ENCODE data around the gene FNDC4.
"Not testable (repeated sequence)": the region's sequence is repeated elsewhere in the genome, so short reads cannot be mapped to it uniquely, and the experiment has no call there.

Gene FNDC4, protein sequence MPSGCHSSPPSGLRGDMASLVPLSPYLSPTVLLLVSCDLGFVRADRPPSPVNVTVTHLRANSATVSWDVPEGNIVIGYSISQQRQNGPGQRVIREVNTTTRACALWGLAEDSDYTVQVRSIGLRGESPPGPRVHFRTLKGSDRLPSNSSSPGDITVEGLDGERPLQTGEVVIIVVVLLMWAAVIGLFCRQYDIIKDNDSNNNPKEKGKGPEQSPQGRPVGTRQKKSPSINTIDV

DNA sequence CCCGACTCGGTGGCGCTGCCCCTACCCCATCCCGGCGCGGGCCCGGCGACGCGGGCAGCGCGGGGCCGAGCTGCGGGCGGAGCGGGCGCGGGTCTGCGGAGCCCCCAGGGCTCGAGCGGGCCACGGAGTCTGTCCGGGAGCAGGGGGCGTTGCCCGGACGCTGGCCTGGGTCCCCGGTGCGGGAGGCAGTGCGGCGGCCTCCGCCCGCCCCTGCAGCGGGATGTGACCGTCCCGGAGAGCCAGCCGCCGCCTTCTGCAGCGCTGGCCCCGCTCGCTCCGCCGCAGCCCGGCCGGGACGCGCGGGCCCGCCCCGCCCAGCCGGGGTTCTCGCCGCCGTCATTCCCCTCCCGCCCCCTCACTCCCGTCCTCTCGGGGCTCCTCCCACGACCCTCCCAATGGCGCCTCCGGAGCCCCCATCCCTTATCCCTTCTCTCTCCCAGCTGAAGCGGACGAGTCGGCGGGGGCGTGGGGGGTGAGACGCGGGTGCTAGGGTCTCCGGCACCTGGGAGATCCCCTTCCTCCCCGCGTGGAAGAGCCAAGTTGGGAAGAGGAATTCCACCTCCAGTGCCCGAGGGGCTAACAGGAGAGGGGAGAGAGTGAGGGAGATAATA, at the start of gene FNDC4:
Gene FNDC4, minus strand, starts transcription at position 257 of the 611 bp plus-strand sequence. CDS start 521 bp downstream, outside the sequence.
- DNase-seq: no peak

DNA sequence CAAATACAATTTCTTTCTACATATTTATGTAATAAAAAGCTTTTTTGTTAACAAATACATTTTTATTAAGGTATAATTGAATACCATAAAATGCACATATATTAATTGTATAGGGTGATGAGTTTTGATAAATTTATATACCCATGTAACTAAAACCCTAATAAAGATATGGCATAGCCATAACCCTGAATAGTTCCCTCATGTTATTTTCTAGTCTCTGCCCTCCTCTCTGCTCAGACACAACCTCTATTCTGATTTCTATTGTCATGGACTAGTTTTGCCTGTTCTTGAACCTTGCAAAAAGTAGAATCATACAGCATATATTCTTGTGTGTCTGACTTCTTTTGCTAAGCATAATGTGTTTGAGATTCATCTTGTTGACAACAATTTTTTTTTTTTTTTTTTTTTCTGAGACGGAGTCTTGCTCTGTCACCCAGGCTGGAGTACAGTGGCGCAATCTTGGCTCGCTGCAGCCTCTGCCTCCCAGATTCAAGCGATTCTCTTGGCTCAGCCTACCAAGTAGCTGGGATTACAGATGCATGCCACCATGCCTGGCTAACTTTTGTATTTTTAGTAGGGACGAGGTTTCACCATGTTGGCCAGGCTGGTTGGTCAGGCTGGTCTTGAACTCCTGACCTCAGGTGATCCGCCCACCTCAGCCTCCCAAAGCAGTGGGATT, 49.3 kb upstream of the FNDC4 start:
- DNase-seq: no peak

DNA sequence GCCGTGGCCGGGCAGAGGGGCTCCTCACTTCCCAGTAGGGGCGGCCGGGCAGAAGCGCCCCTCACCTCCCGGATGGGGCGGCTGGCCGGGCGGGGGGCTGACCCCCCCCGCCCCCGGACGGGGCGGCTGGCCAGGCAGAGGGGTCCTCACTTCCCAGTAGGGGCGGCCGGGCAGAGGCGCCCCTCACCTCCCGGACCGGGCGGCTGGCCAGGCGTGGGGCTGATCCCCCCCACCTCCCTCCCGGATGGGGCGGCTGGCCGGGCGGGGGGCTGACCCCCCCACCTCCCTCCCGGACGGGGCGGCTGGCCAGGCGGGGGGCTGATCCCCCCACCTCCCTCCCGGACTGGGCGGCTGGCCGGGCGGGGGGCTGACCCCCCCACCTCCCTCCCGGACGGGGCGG, 44.6 kb upstream of the FNDC4 start:
- not testable (repeated sequence) for DNase-seq

DNA sequence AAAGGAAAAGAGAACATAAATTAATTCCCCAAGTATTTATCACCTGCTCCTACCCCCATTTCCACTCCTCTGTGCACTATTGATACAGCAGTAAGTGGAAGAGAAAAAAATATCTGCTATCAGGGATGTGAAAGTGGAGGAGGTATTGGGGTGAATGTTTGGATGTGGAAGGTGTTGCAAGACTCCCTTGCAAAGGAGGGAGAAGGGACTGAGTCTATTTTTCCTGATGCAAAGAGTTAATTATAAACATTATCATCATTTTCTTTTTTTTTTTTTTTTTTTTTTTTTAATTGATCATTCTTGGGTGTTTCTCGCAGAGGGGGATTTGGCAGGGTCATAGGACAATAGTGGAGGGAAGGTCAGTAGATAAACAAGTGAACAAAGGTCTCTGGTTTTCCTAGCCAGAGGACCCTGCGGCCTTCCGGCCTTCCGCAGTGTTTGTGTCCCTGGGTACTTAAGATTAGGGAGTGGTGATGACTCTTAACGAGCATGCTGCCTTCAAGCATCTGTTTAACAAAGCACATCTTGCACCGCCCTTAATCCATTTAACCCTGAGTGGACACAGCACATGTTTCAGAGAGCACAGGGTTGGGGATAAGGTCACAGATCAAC, 43.9 kb upstream of the FNDC4 start:
- not testable (repeated sequence) for DNase-seq

DNA sequence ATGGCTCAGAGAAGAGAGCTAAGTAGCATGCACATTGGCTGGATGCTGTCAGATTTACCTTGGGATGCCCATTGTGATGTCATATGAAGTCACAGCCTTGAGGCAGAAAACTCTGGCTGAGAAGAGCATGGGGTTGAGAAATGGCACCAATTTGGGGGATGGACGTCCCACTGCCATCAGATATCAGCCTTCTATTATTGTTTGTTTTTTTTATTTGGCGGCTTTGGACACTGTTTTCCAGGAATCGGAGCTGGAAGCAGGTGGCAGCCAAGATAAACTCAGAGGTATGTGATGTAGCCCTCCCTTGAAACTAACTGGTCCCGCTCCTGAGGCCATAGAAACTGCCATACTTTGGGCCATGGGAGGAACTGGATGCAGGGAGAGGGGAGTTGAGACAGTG, 42.3 kb upstream of the FNDC4 start:
- no peak for DNase-seq

DNA sequence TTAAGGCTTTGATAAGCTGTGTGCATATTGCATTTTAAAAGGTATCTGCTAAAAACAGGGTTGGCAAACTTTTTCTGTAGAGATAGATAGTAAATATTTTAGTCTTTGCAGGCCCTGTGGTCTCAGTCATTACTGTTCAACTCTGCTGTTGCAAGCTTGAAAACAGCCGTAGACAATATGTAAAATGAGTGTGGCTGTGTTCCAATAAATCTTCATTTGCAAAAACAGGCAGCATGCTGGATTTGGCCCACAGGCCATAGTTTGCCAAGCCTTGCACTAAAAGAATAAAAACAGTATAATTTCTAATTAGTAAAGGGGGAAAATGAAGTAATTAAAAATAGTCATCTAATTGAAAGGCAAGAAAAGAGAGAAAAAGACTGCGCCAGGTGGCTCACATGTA, 37.0 kb upstream of the FNDC4 start:
- no peak for DNase-seq

DNA sequence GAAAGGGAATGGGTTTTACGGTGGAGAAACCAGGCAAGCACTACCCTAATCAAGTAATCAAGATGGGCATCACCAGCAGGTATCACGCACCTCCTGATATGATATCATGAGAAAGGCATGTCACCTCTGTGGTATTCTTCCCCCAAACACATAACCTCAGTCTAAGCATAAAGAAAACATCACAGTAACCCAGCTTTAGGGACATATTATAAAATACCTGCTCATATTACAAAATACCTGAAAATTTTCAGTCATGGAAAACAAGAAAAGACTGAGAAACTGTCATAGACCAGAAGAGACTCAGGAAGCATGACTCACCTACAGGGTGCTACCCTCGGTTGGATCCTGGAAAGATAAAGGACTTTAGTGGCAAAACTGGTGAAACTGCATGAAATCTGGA, 32.2 kb upstream of the FNDC4 start:
- no peak for DNase-seq

DNA sequence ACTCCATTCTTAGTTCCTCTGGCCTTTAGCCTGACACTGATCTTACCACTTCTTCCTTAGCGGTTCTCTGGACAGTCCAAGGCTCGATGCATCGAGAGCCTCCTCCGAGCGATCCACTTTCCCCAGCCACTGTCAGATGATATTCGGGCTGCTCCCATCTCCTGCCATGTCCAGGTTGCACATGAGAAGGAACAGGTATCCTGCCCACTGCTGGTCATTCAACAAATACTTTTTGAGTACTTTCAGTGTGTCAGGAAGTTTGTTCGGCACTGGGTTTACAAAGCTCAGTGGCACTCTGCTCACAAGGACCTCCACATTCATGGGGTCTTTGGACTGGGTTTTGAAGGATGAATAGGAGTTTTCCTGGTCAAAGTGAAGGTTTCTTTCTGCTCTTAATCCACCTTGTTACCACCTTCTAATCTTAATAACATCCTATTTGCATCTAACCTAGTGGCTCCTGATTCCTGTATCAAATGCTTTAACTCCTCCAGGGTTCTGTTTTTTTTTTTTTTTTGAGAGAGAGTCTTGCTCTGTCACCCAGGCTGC, 27.5 kb upstream of the FNDC4 start:
- DNase-seq: no peak

DNA sequence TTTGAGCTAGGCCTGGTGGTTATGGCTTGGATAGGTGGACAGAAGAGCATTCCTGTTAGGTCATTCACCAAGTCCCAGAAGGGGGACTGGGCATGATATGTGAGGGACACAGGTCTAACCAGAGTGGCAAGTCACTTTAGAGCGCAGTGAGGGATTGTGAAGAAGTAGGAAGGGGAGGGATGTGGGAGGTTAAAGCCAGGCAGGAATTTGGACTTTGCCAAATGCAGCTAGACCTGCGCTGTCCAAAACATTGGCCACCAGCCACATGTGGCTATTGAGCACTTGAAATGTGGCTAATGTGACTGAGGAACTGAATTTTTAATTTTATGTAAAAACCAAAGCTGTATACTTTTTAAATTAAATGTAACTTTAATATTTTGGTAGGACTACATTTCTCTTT, 25.3 kb upstream of the FNDC4 start:
- no peak for DNase-seq

DNA sequence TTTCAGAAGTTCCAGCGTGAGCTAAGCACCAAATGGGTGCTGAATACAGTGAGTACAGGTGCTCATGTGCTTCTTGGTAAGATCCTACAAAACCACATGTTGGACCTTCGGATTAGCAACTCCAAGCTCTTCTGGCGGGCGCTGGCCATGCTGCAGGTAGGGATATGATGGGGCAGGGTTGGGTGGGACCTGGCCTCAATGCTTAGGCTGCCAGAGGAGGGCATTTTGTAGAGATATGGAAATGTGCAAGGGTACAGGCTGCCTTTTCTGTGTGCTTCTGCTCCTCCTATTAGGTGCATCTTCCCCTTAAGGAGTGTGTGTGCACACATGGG, 23.7 kb upstream of the FNDC4 start:
- no peak for DNase-seq

DNA sequence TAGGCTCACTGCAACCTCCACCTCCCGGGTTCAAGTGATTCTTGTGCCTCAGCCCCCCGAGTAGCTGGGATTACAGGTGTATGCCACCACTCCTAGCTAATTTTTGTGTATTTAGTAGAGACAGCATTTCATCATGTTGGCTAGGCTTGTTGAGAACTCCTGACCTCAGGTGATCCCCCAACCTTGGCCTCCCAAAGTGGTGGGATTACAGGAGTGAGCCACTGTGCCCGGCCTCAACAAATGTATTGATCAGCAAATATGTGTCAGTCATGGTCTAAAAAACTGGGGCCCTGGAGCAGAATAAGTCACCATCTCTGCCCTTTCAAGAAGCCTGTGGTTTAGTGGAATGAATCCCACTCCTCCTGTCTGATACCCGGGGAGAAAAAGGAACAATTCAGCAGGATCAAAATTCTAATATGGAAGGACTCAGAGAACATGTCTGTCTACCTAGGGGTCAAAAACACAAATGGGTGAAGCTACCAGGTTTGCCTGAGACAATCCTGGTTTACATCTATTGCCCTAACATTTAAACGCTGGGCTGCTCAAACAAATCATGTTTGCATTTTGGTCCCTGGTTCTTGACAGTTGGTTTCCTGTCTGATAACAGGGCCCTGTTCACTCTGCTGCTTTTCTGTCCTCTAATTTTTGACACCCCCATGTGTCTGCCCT, 23.2 kb upstream of the FNDC4 start:
- DNase-seq: no peak

DNA sequence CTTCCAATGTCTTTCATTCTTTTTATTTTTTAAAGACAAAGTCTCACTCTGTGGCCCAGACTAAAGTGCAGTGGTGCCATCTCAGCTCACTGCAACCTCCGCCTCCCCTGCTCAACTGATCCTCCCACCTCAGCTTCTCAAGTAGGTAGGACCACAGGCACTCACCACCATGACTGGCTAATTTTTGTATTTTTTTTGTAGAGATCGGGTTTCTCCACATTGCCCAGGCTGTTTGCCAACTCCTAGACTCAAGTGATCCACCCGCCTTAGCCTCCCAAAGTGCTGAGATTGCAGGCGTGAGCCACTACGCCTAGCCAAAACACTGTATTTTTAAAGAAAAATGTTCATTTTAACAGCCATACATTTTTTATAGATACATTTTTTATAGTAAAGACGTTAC, 14.3 kb upstream of the FNDC4 start:
- DNase-seq: no peak

DNA sequence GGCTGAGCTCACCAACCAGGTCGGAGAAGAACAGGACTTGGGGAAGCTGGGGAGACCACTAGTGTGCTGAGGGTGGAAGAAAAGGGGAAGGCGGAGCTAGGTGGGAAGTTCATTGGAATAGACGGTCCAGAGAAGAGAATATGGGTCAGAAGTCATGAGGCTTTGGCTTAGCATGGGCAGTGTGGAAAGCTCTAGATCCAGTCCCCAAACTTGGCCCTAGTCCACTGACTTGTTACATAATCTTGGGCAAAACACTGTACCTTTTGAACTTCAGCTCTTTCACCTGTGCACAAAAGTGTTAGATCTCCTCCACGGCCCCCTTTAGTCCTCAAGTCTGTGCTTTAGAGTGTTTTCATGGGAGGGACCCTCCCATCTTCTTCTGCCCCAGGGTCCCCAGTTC, 12.3 kb upstream of the FNDC4 start:
- no peak for DNase-seq

DNA sequence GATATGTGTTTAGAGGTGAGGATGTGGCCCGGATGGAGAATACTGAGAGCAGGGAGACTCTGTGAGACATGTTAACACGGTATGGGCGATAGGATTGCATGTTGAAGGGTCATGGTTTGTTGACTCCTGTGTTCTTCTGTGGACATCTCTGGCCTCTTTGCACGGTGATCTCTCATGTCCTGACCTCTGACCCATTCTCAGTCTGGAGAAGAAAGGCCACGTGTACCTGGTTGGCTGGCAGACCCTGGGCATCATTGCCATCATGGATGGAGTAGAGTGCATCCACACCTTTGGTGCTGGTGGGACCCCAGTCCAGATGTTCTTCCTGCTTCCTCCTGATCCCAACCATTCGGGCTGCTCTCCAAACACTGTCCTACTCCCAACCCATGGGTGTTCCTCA, 11.6 kb upstream of the FNDC4 start:
- no peak for DNase-seq

DNA sequence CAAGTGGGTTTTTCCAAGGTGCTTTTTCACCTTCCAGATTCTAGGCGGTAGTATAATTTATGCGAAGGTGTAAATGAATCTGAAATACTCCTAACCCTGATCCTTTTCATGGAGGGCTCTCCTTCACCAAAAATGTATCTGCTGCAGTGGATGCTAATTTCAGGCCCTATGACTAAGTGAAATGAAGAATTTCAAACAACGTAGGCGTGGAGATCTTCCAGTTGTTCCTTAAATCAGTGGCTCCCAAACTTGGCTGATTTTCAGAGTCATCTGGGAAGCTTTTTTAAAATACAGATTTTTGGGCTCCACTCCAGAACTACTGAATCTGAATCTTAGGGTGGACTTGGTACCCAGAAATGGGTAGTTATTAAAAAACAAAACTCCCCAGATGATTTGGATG, 7.1 kb upstream of the FNDC4 start:
- DNase-seq: no peak

DNA sequence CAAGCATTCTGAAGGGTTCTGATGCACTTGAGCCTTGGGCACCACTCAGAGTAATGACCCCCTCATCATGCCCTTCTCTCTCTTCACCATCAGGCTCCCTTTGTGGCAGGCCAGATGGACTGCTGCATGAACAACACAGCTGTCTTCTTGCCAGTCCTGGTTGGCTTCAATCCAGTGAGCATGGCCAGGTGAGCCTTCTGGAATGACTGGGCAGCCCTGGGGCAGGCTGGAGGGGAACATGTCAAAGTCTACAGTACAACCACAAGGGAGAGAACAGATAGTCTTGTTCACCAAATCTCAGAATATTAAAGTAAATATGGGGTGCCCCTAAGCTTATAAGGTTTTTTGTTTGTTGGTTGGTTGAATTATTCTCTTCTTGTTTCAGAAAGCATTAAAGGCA, 6.0 kb upstream of the FNDC4 start:
- DNase-seq: no peak

DNA sequence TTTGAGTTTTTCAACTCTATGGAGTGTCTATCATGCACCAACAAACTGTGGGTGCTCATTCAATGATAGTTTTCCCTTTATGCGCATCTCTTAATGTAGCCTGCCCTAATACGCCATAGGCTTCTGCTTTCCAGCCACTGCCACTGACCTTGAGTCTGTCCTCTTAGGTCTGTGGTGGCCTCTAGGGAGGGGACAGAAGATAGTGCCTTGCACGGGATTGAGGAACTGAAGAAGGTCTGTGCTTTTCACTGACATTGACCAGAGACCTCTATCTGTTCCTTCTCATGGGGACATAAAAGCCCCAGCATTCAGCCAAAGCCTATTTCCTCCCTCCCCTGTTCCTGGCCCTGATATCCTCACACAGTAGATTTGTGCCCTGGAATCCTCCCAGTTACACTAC, 4.0 kb upstream of the FNDC4 start:
- no peak for DNase-seq

DNA sequence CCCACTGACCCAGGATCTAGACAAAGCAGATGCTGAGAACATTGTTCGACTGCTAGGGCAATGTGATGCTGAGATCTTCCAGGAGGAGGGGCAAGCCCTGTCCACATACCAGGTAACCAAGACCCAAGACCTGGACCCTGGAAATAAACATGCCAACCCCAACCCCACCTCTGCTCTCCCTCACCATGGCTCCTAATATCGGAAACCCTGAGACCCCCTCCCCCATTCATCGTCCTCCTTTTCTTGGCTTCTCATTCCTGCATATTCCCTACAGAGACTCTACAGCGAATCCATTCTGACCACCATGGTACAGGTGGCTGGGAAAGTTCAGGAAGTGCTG, 2.3 kb upstream of the FNDC4 start:
- no peak for DNase-seq

DNA sequence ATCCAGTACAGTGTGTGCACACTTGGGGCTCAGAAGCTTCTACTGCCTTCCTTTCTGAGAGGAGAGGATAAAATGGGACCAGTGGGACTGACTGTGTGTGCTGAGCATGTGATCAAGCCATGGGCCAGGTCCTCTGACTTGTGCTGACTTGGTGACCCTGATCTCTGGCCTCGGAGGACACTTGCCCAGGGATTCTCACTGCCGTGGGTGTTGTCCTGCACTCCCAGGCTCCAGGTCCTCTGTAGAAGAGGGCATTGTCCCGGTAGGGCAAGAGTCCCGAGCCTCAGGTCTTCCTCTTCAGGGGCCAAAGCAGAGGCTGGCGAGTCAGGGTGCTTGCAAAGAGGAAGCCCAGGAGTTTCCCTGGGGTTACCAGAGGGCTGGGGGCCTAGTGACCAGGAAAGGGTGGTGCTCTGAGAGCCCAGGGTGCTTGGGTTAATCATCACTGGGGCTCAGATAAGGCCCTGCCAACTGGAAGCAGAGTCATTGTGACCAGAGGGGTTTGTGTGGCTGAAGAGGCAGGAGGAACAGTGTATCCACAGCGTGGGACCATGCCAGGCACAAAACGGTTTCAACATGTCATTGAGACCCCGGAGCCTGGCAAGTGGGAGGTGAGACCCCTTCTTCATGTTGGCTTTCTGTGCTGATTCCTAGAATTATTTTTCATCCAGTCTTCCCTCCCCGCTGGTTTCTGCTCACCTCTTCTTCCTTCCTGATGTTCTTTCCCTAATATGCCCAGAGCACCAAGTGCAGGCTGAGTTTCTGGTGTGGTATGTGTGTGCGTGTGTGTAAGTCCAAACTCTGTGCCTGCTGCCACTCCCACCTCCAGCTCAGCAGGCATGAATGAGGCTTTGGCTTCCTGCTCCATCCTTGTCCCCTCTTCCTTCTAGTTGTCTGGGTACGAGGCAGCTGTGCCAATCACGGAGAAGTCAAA, 1.6 kb upstream of the FNDC4 start, which contains the start of gene GCKR:
Gene GCKR, plus strand, starts transcription at position 483 of the 931 bp plus-strand sequence. Its CDS starts 66 bp downstream, at position 549.
- no peak for DNase-seq

DNA sequence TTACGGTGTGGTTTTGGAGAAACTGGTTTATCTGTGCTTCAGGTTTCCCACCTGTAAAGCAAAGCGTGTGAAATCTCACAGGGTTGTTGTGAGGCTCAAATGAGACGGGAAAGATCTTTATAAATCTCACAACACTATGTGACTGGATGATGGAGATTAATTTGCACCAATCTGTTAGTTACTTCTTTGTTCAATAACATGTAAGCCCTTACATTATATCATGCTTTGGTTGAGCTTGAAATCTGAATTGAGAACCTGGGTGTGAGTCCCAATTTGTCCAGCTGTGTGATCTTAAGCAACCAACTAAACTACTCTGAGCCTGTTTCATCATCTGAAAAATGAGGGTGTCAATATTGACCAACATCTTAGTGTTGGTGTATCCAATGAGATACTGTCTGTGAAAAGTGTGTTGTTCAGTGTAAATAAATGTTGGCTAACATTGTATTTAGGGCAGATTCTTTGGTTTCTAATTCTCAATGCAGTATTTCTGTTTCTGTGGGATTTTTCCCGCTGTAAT, 898 bp upstream of the FNDC4 start:
- DNase-seq: no peak

DNA sequence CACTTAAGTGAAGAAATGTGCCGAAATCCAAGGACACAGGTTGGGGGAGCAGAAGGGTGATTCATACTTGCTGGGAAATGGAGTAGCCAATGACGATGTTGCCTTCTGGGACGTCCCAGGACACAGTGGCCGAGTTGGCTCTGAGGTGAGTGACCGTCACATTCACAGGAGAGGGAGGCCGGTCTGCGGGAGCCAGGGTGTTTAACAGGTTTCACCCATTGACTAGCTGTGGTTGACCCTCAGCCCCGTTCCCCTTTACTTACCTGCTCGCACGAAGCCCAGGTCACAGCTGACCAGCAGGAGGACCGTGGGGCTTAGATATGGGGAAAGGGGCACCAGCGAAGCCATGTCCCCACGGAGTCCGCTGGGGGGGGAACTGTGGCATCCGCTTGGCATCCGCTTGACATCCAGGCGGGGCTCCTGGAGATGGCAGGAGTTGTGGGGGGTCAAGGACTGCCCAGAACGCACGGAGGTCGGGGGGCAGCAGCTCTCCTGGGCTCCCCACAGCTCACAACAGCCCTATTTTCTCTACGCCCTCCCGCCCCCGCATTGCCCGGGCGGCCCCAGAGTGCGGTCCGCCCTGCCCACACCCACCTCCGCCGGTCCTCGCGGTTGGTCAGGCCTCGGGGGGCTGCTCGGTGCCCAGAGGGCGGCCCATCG, 586 bp downstream of the FNDC4 start:
- DNase-seq: no peak

DNA sequence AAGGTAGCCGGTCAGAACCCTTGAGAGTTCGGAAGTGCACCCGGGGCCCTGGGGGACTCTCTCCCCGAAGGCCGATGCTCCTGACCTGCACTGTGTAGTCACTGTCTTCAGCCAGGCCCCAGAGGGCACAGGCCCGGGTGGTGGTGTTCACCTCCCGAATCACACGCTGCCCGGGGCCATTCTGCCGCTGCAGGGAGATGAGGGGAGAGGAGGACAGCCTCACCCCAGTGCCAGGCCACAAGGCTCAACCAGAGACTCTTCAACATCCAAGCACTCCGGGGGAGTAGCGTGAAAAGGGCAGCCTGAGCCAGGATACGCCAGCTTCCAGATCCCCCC, 1.1 kb downstream of the FNDC4 start:
- no peak for DNase-seq
